Cardiac fibroblast (primary cell): ENCODE measurements around the gene SERPINE2.
"Not testable (repeated sequence)": the region's sequence is repeated elsewhere in the genome, so short reads cannot be mapped to it uniquely, and the experiment has no call there.

ENCODE experiments used
- DNase-seq, 2 donors: peaks; one replicate each; pipeline versions ENCODE4 v3.0.0 to v3.0.0-alpha.2; 2010; ENCODE audit warnings: low read depth in 2 of 2
- H3K4me3 ChIP-seq, 2 donors: replicated peaks in 1 of 2; 1 replicate in 1 of 2; 2 replicates in 1 of 2; pipeline ENCODE4 v1.5.1; 2011; ENCODE audit warnings: low read depth in 2 of 2, low read length in 2 of 2, mild to moderate bottlenecking in 2 of 2, moderate library complexity in 1 of 2
- TF ChIP-seq, protein P1 (sequence below): IDR thresholded peaks from one replicate; pipeline ENCODE4 v1.5.1; 2011; ENCODE audit warnings: low read depth, mild to moderate bottlenecking, low read length, inconsistent platforms

The SERPINE2 gene

DNA sequence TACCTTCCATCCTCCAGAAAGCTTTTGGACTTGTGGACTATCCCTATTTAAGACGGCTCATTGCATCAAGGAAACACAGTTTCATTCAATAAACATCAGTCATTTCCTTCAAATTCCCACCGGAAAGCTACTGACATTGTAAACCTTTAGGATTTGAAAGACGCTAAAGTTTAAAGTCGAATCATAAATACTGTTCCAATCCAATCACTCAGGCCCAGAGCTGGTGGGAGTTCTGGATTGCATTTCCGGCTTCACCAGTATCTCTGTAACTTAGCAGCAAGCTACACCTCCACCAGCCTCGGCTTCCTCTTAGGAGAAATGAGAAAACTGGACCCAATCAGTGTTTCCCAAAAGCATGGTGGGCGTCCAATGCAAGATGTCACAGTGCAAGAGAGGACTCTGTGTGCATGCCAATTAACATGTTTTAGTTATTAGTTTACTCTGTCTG, 95.5 kb downstream of the SERPINE2 start:
- peak; percentile 70 to 77 for DNase-seq
- H3K4me3 ChIP-seq = peak overlapping the region; percentile 94 to 100
- TF ChIP-seq, protein P1, sequence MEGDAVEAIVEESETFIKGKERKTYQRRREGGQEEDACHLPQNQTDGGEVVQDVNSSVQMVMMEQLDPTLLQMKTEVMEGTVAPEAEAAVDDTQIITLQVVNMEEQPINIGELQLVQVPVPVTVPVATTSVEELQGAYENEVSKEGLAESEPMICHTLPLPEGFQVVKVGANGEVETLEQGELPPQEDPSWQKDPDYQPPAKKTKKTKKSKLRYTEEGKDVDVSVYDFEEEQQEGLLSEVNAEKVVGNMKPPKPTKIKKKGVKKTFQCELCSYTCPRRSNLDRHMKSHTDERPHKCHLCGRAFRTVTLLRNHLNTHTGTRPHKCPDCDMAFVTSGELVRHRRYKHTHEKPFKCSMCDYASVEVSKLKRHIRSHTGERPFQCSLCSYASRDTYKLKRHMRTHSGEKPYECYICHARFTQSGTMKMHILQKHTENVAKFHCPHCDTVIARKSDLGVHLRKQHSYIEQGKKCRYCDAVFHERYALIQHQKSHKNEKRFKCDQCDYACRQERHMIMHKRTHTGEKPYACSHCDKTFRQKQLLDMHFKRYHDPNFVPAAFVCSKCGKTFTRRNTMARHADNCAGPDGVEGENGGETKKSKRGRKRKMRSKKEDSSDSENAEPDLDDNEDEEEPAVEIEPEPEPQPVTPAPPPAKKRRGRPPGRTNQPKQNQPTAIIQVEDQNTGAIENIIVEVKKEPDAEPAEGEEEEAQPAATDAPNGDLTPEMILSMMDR = no peak

DNA sequence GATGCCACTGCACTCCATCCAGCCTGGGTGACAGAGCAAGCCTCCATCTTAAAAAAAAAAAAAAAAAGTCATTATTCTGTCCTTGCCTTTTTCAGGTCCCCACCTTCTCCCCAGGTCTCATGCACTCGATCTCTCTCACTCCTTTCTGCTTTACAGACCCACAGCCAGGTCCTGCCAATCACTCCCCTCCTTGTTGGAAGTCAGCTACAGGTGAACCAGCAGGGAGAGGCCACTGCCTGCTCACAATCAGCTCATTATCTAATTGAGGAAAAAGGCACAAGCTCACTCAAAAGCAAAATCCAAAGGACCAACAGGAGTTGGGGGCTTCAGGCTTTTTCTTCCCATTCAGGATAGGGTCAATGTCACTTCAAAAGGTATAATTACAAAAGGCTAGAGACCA, 96.0 kb downstream of the SERPINE2 start:
- H3K4me3 ChIP-seq = peak overlapping the region; percentile 94 to 100
- DNase-seq = no peak
- TF ChIP-seq, protein P1 = no peak

DNA sequence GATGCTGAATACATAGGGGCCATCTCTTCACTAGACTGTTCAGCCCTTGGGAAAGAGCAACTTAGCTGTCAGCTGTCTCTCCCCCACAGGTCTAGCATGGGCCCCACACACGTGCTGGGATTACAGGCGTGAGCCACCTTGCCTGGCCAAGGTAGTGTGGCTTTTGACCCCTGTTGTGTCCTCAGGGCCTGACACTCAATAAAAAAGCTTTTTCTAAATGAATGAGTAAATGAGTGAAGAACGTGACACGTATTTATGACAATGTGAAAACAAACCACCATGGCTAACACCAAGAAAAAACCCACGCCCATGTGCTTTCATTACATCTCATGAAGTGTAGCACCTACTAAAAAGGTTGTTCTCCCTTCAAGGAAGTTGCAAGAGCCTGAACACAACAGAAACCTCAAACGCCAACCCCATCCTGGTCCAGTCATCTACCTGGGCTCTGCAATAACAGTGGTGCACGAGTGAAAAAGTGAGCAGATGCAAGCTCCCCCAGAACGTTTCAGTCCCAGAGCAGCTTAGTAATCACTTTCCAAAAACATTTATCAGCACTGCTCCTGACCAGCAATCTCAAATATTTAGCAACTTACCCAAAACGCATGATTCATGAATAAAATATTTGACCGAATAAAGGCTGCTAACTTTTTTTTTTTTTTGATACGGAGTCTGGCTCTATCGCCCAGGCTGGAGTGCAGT, 97.4 kb downstream of the SERPINE2 start:
- peak; percentile 90 to 91 for DNase-seq
- peak overlapping the region in 1 of 2 donors; percentile 4 for H3K4me3 ChIP-seq
- TF ChIP-seq, protein P1 = no peak

DNA sequence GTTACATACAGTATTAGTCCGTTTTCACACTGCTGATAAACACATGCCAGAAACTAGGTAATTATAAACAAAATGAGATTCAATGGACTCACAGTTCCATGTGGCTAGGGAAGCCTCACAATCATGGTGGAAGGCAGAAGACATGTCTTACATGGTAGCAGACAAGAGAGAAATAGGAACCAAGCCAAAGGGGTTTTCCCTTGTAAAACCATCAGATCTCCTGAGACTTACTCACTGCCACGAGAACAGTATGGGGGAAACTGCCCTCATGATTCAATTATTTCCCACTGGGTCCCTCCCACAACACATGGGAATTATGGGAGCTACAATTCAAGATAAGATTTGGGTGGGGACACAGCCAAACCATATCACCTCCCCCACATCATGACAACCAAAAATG, 99.6 kb downstream of the SERPINE2 start:
- peak; percentile 45 to 90 for DNase-seq
- not testable (repeated sequence) for H3K4me3 ChIP-seq

DNA sequence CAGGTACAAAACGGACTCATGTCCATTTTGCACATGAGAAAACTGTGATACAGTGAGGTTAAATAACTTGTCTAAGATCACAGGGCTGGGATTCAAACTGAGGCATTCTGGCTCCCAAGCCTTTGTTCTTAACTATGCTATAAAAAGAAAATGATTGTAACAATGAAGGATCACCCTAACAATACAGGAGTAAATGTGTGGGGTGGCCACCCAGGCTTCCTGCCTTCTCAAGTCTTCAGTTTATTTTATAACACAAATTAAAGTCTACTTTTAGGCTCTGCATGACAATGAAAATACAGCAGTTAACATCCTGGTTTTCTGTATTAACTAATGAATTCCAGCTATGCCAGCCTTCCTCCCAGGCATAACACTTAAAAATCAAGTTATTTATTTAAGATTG, 101.6 kb downstream of the SERPINE2 start:
- no peak overlapping the region for H3K4me3 ChIP-seq
- no peak for DNase-seq
- TF ChIP-seq, protein P1 = no peak

DNA sequence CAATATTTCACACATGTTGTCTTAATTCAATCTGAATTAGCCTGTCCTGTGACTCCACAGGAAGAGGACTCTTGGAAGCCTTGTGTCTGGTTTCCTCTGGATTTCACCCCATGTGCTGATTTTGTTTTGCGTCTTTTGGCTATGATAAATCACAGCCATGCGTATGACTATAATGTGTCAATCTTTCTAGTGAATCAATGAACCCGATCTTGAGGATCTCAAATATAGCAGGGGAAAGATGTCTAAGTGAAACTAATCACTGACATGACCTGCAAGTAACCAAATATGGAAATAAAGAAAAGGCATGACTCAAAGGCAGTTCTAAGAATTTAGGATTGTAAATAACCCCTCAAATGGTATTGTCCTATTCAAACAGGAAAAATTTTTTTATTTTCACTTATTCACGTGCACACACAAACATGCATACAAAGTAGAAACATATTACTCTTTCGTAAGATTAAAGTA, 102.2 kb downstream of the SERPINE2 start:
- DNase-seq = peak in 1 of 2 donors; percentile 53
- TF ChIP-seq, protein P1 = no peak
- H3K4me3 ChIP-seq = no peak overlapping the region

DNA sequence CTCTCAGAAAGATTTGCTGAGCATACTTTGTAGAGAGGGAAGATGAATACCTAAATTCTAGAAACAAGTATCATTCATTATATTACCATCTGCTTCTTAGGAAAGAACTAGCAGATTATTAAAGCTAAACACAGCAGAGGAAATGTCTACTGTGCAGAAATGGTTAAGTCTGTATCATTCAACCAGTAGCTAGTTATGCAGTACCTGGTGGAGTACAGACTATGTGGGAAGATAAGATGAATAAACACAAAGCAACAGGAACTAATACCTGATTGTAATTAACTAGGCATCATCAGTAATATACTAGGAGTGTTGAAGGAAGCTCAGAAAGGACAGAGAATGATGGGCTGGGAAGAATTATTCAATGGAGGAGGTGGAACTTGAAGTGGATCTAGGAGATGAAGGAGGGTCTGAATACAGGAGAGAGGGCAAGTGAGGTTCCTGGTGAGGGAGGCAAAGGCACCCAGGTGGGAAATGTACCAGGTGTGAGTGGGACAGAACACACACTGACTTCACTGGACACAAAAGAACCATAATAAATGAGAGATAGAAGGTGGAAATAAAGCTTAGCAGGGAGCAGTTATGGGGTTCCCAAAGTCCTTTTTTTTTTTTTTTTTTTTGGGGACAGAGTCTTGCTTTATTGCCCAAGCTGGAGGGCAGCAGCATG, 103.5 kb downstream of the SERPINE2 start:
- TF ChIP-seq, protein P1 = no peak
- DNase-seq = no peak
- no peak overlapping the region for H3K4me3 ChIP-seq
